WERI-Rb-1 (cell line): ENCODE data around the gene F8.
"Not testable (repeated sequence)": the region's sequence is repeated elsewhere in the genome, so short reads cannot be mapped to it uniquely, and the experiment has no call there.

Experiments
- DNase-seq: peaks from one replicate; pipeline ENCODE4 v3.0.0-alpha.2; 2020
- H3K27ac ChIP-seq: fragments of 250-450 bp; sonication (Bioruptor Pico); 2 replicates; pipeline ENCODE4 v1.5.1; 2020; ENCODE audit warnings: mild to moderate bottlenecking, moderate library complexity
- H3K27me3 ChIP-seq: fragments of 250-450 bp; sonication (Bioruptor Pico); 2 replicates; pipeline ENCODE4 v1.5.1; 2021; ENCODE audit warnings: mild to moderate bottlenecking, low read depth, moderate library complexity; ENCODE audit not compliant: insufficient read depth, severe bottlenecking
- H3K36me3 ChIP-seq: fragments of 250-450 bp; sonication (Bioruptor Pico); 2 replicates; pipeline ENCODE4 v1.5.1; 2020; ENCODE audit warnings: mild to moderate bottlenecking, moderate library complexity
- H3K4me3 ChIP-seq: 2 replicates; pipeline ENCODE4 v1.5.1; 2011; ENCODE audit warnings: low read depth, mild to moderate bottlenecking, control low read depth, low read length
- H3K9me3 ChIP-seq: fragments of 250-450 bp; sonication (Bioruptor Pico); 2 replicates; pipeline ENCODE4 v1.5.1; 2021; ENCODE audit warnings: mild to moderate bottlenecking, moderate library complexity; ENCODE audit not compliant: severe bottlenecking
- TF ChIP-seq, protein P1 (sequence below): IDR thresholded peaks from 2 replicates; pipeline ENCODE4 v1.5.1; 2011; ENCODE audit warnings: low read depth, mild to moderate bottlenecking, control low read depth, inconsistent platforms, low read length

The F8 gene

DNA sequence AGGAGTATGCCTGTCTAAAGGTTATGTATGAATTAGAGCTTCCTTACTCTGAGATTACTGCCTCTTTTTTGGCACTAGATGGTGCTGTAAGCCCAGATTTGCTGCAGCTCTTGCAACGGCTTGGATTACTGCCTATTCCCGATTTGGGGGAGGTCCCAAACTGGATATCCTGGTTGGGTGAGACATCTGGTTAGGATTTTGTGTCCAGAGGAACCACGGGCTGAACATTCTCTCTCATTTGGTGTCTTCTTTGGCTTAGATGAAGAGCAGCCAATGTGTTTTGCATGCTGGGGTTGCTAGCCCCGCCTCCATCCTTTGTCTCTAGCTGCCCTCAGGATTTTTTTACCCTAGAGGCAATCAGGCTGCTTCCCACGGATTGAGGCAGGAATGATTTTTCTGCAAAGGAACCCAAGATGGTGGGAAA, 104.5 kb downstream of the F8 start:
- Histone ChIP-seq H3K9me3 (peaks cover 12% of the 10 kb centered on the region), H3K27ac (no peak overlapping the region), H3K27me3 (peaks cover 4% of the 10 kb centered on the region), H3K4me3 (peak overlapping the region; percentile 36), H3K36me3 (no peaks in the 10 kb centered on the region)
- TF ChIP-seq, protein P1, sequence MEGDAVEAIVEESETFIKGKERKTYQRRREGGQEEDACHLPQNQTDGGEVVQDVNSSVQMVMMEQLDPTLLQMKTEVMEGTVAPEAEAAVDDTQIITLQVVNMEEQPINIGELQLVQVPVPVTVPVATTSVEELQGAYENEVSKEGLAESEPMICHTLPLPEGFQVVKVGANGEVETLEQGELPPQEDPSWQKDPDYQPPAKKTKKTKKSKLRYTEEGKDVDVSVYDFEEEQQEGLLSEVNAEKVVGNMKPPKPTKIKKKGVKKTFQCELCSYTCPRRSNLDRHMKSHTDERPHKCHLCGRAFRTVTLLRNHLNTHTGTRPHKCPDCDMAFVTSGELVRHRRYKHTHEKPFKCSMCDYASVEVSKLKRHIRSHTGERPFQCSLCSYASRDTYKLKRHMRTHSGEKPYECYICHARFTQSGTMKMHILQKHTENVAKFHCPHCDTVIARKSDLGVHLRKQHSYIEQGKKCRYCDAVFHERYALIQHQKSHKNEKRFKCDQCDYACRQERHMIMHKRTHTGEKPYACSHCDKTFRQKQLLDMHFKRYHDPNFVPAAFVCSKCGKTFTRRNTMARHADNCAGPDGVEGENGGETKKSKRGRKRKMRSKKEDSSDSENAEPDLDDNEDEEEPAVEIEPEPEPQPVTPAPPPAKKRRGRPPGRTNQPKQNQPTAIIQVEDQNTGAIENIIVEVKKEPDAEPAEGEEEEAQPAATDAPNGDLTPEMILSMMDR: peak; percentile 84
- DNase-seq: peak; percentile 71

- Histone ChIP-seq H3K36me3 (no peaks in the 10 kb centered on the region), H3K9me3 (peaks cover 26% of the 10 kb centered on the region), H3K27ac (no peak overlapping the region), H3K27me3 (no peaks in the 10 kb centered on the region), H3K4me3 (no peak overlapping the region)
- TF ChIP-seq, protein P1: no peak
- no peak for DNase-seq
These were observed 108.5 kb downstream of the F8 start for GRCh38 chrX:154914052-154914451.

DNA sequence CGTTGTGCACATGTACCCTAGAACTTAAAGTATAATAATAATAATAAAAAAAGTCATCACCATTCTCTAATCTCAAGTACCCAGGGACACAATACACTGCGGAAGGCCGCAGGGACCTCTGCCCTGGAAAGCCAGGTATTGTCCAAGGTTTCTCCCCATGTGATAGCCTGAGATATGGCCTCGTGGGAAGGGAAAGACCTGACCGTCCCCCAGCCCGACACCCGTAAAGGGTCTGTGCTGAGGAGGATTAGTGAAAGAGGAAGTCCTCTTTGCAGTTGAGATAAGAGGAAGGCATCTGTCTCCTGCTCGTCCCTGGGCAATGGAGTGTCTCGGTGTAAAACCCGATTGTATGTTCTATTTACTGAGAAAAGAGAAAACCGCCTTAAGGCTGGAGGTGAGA, 112.0 kb downstream of the F8 start:
- not testable (repeated sequence) for H3K4me3 ChIP-seq, H3K27me3 ChIP-seq, H3K27ac ChIP-seq, H3K36me3 ChIP-seq, DNase-seq
- peaks cover 26% of the 10 kb centered on the region for H3K9me3 ChIP-seq

GRCh38 chrX:154910048-154910447, 112.5 kb downstream of the F8 start:
- not testable (repeated sequence) for H3K36me3 ChIP-seq, H3K27ac ChIP-seq, DNase-seq, H3K4me3 ChIP-seq, H3K27me3 ChIP-seq
- peaks cover 26% of the 10 kb centered on the region for H3K9me3 ChIP-seq

GRCh38 chrX:154908821-154909220, 113.7 kb downstream of the F8 start:
- no peak for DNase-seq
- H3K27ac ChIP-seq: no peak overlapping the region
- no peaks in the 10 kb centered on the region for H3K36me3 ChIP-seq
- peaks cover 19% of the 10 kb centered on the region for H3K9me3 ChIP-seq
- TF ChIP-seq, protein P1: no peak
- no peak overlapping the region for H3K4me3 ChIP-seq
- H3K27me3 ChIP-seq: peaks cover 3% of the 10 kb centered on the region

DNA sequence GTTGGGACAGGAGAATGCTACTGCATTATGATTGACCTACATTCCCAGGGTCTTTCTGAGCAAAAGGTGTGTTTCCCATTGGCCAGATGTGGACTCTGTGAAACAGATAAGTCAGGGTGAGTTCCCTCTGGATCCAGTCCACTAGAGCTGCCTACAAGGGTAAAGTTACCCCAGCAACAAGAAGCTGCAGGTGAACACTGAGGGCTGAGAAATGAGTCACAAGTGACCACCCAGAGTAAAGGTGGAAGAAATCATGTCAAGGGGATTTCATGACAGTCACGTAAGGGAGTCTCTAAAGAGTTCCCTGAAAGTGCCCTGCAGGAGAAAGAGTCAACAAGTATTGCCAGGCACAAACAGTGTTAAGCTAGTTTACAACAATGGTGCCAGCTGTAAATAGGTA, 120.1 kb downstream of the F8 start:
- no peak overlapping the region for H3K27ac ChIP-seq
- H3K27me3 ChIP-seq: peaks cover 15% of the 10 kb centered on the region
- no peak for DNase-seq
- TF ChIP-seq, protein P1: no peak
- H3K9me3 ChIP-seq: no peaks in the 10 kb centered on the region
- no peak overlapping the region for H3K4me3 ChIP-seq
- no peaks in the 10 kb centered on the region for H3K36me3 ChIP-seq

DNA sequence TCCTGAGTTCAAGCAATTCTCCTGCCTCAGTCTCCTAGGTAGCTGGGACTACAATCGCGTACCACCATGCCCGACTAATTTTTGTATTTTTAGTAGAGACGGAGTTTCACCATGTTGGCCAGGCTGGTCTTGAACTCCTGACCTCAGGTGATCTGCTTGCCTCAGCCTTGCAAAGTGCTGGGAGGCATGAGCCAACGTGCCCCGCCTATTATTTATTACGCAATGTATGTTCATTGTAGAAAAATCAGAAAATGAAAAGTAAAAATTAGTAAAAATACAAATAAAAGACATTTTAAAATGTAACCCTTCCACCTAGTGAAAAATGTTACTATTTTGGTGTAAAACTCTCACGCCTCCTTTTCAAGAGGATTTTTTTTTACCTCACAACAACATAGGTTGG, 122.2 kb downstream of the F8 start:
- Histone ChIP-seq H3K9me3 (no peaks in the 10 kb centered on the region), H3K36me3 (no peaks in the 10 kb centered on the region), H3K27ac (no peak overlapping the region), H3K27me3 (peaks cover 12% of the 10 kb centered on the region), H3K4me3 (no peak overlapping the region)
- TF ChIP-seq, protein P1: no peak
- no peak for DNase-seq
